ENCODE measurements around the gene CNN2. TPM values are rescaled to one million over a fixed set of nuclear protein-coding genes. Genes with fewer than 3 reads are reported as not detected.

The CNN2 gene
- total and polyA plus RNA-seq, 2 of the 13 experiments (the other 11 are each of a cell fraction or from before 2014, with no cell fraction given) = 63.6 to 70.0 TPM

- POLR2A ChIA-PET = no interaction called here
- Histone ChIP-seq H3K79me2 (ENCODE audit: insufficient read depth, low read length) (peaks cover 9% of the 10 kb centered on the region), H3K9me3 (ENCODE audit: low read length) (no peaks in the 10 kb centered on the region), H4K20me1 (ENCODE audit: insufficient read depth, low read length) (no peaks in the 10 kb centered on the region), H3K27ac (ENCODE audit: extremely low read length, insufficient read depth, low read length) (no peak overlapping the region), H3K4me3 (replicated peaks in 1 of 3; ENCODE audit: insufficient read depth in 1 of 3, low read depth in 2 of 3, low read length in 3 of 3) (no peak overlapping the region), H3K27me3 (ENCODE audit: control insufficient read depth in 1 of 2, insufficient read depth in 2 of 2, low read length in 2 of 2) (no peaks in the 10 kb centered on the region), H3K4me1 (ENCODE audit: insufficient read depth, low read length) (no peaks in the 10 kb centered on the region), H3K9ac (ENCODE audit: insufficient read depth, low read depth, low read length) (no peak overlapping the region), H3K36me3 (replicated peaks in 1 of 2; ENCODE audit: control insufficient read depth in 1 of 2, insufficient read depth in 2 of 2, low read length in 2 of 2) (peaks cover 14 to 18% of the 10 kb centered on the region in 2 experiments; a peak in 3 of 5 replicates), H3K4me2 (ENCODE audit: low read depth, low read length) (no peak overlapping the region), H2AFZ (ENCODE audit: low read length) (no peak overlapping the region)
- no peak for TF ChIP-seq HOMEZ (CRISPR knock-in tag; IDR thresholded peaks at IDR 0.05; ENCODE audit: low read depth)
- no peak for TF ChIP-seq ZBTB2 (CRISPR knock-in tag; IDR thresholded peaks at IDR 0.05; ENCODE audit: low read depth)
- peak; percentile 41; the same call in 1 of the 2 replicates for TF ChIP-seq ZBTB33 (CRISPR knock-in tag; IDR thresholded peaks at IDR 0.05)
- 0 out of 2 replicates have a peak, but pooled peaks have one; percentile 15 for TF ChIP-seq RBFOX2 (IDR thresholded peaks at IDR 0.05; ENCODE audit: low read depth, low read length)
- no peak for TF ChIP-seq TBP (CRISPR knock-in tag; IDR thresholded peaks at IDR 0.05)
- CTCF ChIA-PET (ENCODE audit: low intra/inter-chr PET ratio, low total read pairs) = no interaction called here
- FAIRE-seq = no peak
- 98% methylated on average over 22 of the region's 56 CpGs for WGBS (ENCODE audit: low lambda C conversion rate)
- BruUV-seq (replicated peaks) = no TSS peak
- in situ Hi-C loops (cut with HindIII; ENCODE audit: extremely low pct_ligation_motif_present, low pct_unique_long_range_greater_than_20kb) (no loop called here), intact Hi-C loops (cut with micrococcal nuclease; ENCODE audit: unreplicated experiment) (no loop called here)
- DNase-seq (ENCODE audit: low spot score) = no peak
- no peak for ATAC-seq
Measured at GRCh38 chr19:1010586-1011510, 15.6 kb upstream of the CNN2 start.

Measured in HepG2 (cell line).